Trophoblast cell (in vitro differentiated cells and primary cell): Measurements from ENCODE around the gene MAP4K4.
A peak's percentile ranks its signal among the peaks of the same experiment; 100 is the strongest.

Source experiments
- DNase-seq, 2 donors: peaks; one replicate each; pipeline ENCODE4 v3.0.0-alpha.2; 2016
- H2AFZ ChIP-seq: 2 replicates; pipeline ENCODE4 v1.6.1; 2013; ENCODE audit warnings: low read length, moderate library complexity, mild to moderate bottlenecking; ENCODE audit not compliant: insufficient read depth, poor library complexity
- H2AK5ac ChIP-seq: 2 replicates; pipeline ENCODE4 v1.6.1; 2013; ENCODE audit warnings: mild to moderate bottlenecking, low read length
- H2BK120ac ChIP-seq: 2 replicates; pipeline ENCODE4 v1.6.1; 2013; ENCODE audit warnings: low read length, mild to moderate bottlenecking, moderate library complexity; ENCODE audit not compliant: insufficient read depth, poor library complexity
- H2BK12ac ChIP-seq: 2 replicates; pipeline ENCODE4 v1.6.1; 2013; ENCODE audit warnings: mild to moderate bottlenecking, low read length, moderate library complexity
- H2BK5ac ChIP-seq: 2 replicates; pipeline ENCODE4 v1.6.1; 2013; ENCODE audit warnings: low read length, low read depth, moderate library complexity, mild to moderate bottlenecking; ENCODE audit not compliant: poor library complexity
- H3K14ac ChIP-seq: 2 replicates; pipeline ENCODE4 v1.6.1; 2013; ENCODE audit warnings: mild to moderate bottlenecking, low read length
- H3K18ac ChIP-seq: 2 replicates; pipeline ENCODE4 v1.6.1; 2013; ENCODE audit warnings: mild to moderate bottlenecking, low read length
- H3K23ac ChIP-seq: 2 replicates; pipeline ENCODE4 v1.6.1; 2013; ENCODE audit warnings: low read length
- H3K27ac ChIP-seq: 2 replicates; pipeline ENCODE4 v1.5.1; 2013; ENCODE audit warnings: low read depth, mild to moderate bottlenecking, inconsistent platforms, low read length, moderate library complexity
- H3K27me3 ChIP-seq: 2 replicates; pipeline ENCODE4 v1.6.1; 2013; ENCODE audit warnings: inconsistent platforms, mild to moderate bottlenecking, low read length, moderate library complexity; ENCODE audit not compliant: insufficient read depth
- H3K36me3 ChIP-seq, 2 experiments: 1 replicate in 1 of 2; 2 replicates in 1 of 2; pipeline ENCODE4 v1.6.1; 2013; ENCODE audit warnings: low read length in 2 of 2, mild to moderate bottlenecking in 2 of 2, moderate library complexity in 1 of 2; ENCODE audit not compliant: insufficient read depth in 2 of 2, control insufficient read depth in 1 of 2
- H3K4ac ChIP-seq: 2 replicates; pipeline ENCODE4 v1.6.1; 2013; ENCODE audit warnings: low read depth, mild to moderate bottlenecking, low read length, moderate library complexity
- H3K4me1 ChIP-seq, 2 experiments: 1 replicate in 1 of 2; 2 replicates in 1 of 2; pipeline ENCODE4 v1.6.1; 2013; ENCODE audit warnings: low read length in 2 of 2, mild to moderate bottlenecking in 2 of 2, moderate library complexity in 1 of 2; ENCODE audit not compliant: insufficient read depth in 2 of 2, control insufficient read depth in 1 of 2
- H3K4me2 ChIP-seq: 2 replicates; pipeline ENCODE4 v1.6.1; 2013; ENCODE audit warnings: inconsistent platforms, mild to moderate bottlenecking, low read length, moderate library complexity
- H3K4me3 ChIP-seq: 2 replicates; pipeline ENCODE4 v1.5.1; 2013; ENCODE audit warnings: mild to moderate bottlenecking, low read depth, low read length, inconsistent platforms
- H3K79me1 ChIP-seq: one replicate; pipeline ENCODE4 v1.6.1; 2013; ENCODE audit warnings: low read length
- H3K79me2 ChIP-seq: 2 replicates; pipeline ENCODE4 v1.6.1; 2013; ENCODE audit warnings: low read length, mild to moderate bottlenecking; ENCODE audit not compliant: control insufficient read depth, insufficient read depth, poor library complexity
- H3K9ac ChIP-seq: 2 replicates; pipeline ENCODE4 v1.6.1; 2013; ENCODE audit warnings: mild to moderate bottlenecking, low read length
- H3K9me3 ChIP-seq: 2 replicates; pipeline ENCODE4 v1.6.1; 2013; ENCODE audit warnings: low read depth, mild to moderate bottlenecking, control low read depth, inconsistent platforms, low read length; ENCODE audit not compliant: insufficient read depth
- H4K12ac ChIP-seq: 2 replicates; pipeline ENCODE4 v1.6.1; 2013; ENCODE audit warnings: low read depth, mild to moderate bottlenecking, low read length, moderate library complexity
- H4K8ac ChIP-seq: 2 replicates; pipeline ENCODE4 v1.6.1; 2013; ENCODE audit warnings: low read depth, mild to moderate bottlenecking, low read length, moderate library complexity
- H4K91ac ChIP-seq: one replicate; pipeline ENCODE4 v1.6.1; 2013; ENCODE audit warnings: low read depth, mild to moderate bottlenecking, low read length, moderate library complexity
- WGBS: extraction: QIAGEN DNeasy Blood & Tissue Kit; methylation state at CpG from one replicate; pipeline ENCODE4 v1.1.7; 2013; ENCODE audit warnings: missing lambda C conversion rate; ENCODE audit not compliant: insufficient read length, insufficient coverage; ENCODE audit errors: extremely low coverage; 5-methylcytosine and 5-hydroxymethylcytosine counted together

Gene MAP4K4

DNA sequence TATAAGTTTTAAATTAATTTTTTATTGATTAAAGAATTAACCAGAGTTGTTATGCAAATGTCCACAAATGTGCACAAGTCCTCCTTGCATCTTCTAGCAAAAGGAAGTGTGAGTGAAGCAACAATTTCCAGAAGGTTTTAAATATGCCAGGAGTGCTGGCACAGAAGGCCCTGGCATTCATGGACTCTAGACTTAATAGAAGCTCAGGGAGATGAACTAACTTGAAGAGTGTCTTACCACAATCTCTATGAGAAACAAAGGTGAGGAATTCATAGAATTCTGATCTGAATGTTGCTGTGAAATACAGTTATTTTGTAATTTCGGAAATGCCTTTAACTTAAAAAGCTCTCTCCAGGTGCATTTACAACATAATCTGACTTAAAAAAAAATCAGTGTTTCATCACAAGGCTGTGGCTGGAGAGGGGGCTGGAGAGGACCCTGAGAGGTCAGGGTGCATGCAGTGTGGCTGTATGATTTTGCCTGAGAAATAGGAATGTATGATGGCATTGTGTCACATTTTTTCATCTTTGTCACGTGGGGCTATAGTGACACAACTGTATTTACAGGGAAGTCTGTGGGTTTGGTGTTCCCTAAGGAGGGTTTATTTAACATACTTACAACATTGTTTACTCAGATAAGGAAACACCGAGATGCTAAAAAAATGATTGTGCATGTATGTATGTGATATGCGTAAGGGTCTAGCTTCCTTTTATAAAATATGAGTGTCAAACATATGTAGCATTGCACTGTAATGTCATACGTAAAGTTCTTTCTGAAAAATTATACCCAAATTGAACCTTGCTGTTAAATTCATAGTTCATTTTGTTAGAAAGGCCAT is 66.2 kb downstream of the MAP4K4 start:
- no peak overlapping the region for H3K4me3 ChIP-seq
- H3K4ac ChIP-seq, result peak overlapping the region; percentile 84
- H3K27ac ChIP-seq, result no peak overlapping the region
- peak overlapping the region; percentile 58 for H2AK5ac ChIP-seq
- no peak overlapping the region for H4K91ac ChIP-seq
- peaks cover 12% of the 10 kb centered on the region for H3K79me1 ChIP-seq
- no peak overlapping the region for H2BK5ac ChIP-seq
- H3K9ac ChIP-seq, result no peak overlapping the region
- H3K9me3 ChIP-seq, result peaks cover 2% of the 10 kb centered on the region
- no CpG with 5 or more reads among the region's 5 CpGs for WGBS
- H3K23ac ChIP-seq, result no peak overlapping the region
- H2AFZ ChIP-seq, result no peak overlapping the region
- peak; percentile 68 to 97 for DNase-seq
- no peak overlapping the region for H2BK120ac ChIP-seq
- H3K14ac ChIP-seq, result no peak overlapping the region
- no peaks in the 10 kb centered on the region for H3K27me3 ChIP-seq
- no peaks in the 10 kb centered on the region for H3K36me3 ChIP-seq
- peaks cover 18 to 30% of the 10 kb centered on the region in 2 experiments for H3K4me1 ChIP-seq
- peaks cover 10% of the 10 kb centered on the region for H3K79me2 ChIP-seq
- no peak overlapping the region for H4K8ac ChIP-seq
- H3K4me2 ChIP-seq, result no peak overlapping the region
- H2BK12ac ChIP-seq, result no peak overlapping the region
- no peak overlapping the region for H3K18ac ChIP-seq
- H4K12ac ChIP-seq, result no peak overlapping the region

DNA sequence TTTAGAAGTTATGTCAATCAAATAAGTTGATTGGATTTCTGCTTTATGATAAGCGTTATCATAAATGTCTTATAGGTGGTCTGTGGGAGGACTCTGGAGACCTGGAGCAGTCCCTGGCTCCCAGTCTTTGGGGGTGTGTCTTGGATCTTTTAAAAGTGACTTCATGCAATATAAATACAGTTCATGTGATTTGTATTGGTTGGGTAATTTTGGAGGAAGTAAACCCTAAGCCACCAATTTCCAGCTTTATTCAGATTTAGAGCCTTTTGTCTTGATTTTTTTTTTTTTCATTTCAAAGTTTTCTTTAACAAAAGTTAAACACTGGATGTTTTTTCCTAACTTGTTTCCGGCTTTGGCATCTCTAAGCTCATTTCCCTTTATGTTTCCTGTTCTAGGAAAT is 68.8 kb downstream of the MAP4K4 start:
- Histone ChIP-seq H3K27ac (peak overlapping the region; percentile 50), H3K36me3 (no peaks in the 10 kb centered on the region), H3K23ac (no peak overlapping the region), H3K4me3 (no peak overlapping the region), H3K4me1 (peaks cover 23 to 33% of the 10 kb centered on the region in 2 experiments), H3K4ac (peak overlapping the region; percentile 50), H3K18ac (no peak overlapping the region), H4K12ac (no peak overlapping the region), H3K9me3 (no peaks in the 10 kb centered on the region), H2BK5ac (no peak overlapping the region), H4K91ac (peak overlapping the region; percentile 11), H3K79me2 (peaks cover 11% of the 10 kb centered on the region), H3K14ac (no peak overlapping the region), H4K8ac (no peak overlapping the region), H3K79me1 (peaks cover 10% of the 10 kb centered on the region), H3K4me2 (no peak overlapping the region), H2AK5ac (no peak overlapping the region), H3K27me3 (no peaks in the 10 kb centered on the region), H2AFZ (no peak overlapping the region), H2BK12ac (no peak overlapping the region), H3K9ac (no peak overlapping the region), H2BK120ac (no peak overlapping the region)
- no peak for DNase-seq
- WGBS, result no CpG with 5 or more reads among the region's 2 CpGs

DNA sequence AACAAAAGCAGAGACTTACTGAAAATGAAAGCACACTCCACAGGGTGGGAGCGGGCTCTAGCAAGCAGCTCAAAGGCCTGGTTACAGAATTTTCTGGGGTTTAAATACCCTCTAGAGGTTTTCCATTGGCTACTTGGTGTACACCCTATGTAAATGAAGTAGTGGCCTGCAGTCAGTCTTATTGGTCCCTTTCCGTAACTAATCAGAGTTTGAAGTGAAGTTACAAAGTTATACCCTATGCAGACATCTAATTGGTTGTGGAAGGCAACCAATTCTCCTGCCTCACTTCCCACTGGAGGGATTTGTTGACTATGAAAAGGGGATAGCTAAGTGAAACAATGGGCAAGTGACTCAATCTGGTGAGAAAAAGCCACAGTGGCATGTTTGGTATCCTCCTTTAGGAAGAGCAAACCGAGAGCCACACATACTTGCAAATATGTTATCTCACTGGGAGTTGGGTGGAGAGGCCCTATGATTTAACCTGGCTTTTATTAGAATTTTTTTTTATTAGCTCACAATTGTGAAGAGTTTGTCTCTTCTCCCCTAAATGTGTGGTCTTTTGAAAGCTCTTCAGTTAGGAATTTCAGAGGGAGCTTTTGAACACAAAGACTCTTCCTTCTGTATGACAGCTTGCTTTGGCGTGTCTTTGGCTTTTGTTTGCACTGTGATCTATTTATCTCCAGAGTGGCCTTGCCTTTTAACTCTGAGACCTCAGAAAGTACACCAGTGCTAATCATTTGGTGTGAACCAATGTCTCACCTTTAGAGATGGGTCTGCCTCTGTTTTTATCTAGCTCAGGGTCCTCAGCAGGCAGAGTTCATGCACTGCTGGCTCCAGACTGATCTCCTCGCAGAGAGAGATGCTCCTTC is 69.6 kb downstream of the MAP4K4 start:
- Histone ChIP-seq H3K4me2 (no peak overlapping the region), H3K23ac (no peak overlapping the region), H3K4ac (peak overlapping the region; percentile 58), H3K79me2 (peaks cover 14% of the 10 kb centered on the region), H2BK120ac (peak overlapping the region; percentile 6), H3K27me3 (no peaks in the 10 kb centered on the region), H4K12ac (no peak overlapping the region), H4K8ac (no peak overlapping the region), H3K9me3 (no peaks in the 10 kb centered on the region), H2AFZ (no peak overlapping the region), H3K4me3 (no peak overlapping the region), H3K79me1 (peaks cover 7% of the 10 kb centered on the region), H3K4me1 (peaks cover 20 to 29% of the 10 kb centered on the region in 2 experiments), H4K91ac (no peak overlapping the region), H3K36me3 (no peaks in the 10 kb centered on the region), H2BK5ac (no peak overlapping the region), H3K27ac (peak overlapping the region; percentile 70), H3K18ac (no peak overlapping the region), H2BK12ac (no peak overlapping the region), H3K9ac (no peak overlapping the region), H3K14ac (no peak overlapping the region), H2AK5ac (no peak overlapping the region)
- no CpG with 5 or more reads among the region's 5 CpGs for WGBS
- peak; percentile 53 to 79 for DNase-seq

DNA sequence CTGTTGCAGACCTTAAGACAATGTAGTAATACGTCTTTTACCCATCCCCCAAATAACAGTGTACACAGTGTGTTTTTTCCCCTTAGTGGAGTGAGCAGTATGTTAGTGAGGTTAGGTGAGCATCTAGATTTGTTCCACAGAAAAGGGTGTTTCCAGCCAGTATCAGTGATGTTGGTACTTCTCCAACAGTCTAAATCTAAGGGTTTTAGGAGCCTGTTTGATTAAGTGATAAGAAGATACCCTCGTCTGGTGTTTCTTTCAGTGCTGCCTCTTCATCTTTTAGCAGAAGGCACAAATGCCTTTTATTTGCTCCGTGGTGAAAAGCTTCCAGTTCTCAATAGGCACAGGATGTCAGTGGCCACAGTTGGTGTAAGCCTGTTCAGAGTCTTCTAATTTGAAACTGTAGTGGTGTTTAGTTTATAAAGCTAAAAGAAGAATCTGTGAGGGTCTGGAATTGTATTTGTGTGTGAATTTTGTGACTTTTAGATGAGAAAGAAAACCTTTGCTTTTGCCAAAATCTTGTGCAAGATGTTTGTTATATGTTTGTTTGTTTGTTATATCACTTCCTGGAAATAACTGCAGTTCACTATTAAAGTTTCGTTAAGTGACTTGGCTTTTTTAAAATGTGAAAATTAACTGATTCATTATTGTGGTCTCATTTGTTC is 71.2 kb downstream of the MAP4K4 start:
- peaks cover 13 to 25% of the 10 kb centered on the region in 2 experiments for H3K4me1 ChIP-seq
- H3K79me2 ChIP-seq, result peaks cover 16% of the 10 kb centered on the region
- no peak overlapping the region for H2AK5ac ChIP-seq
- H3K23ac ChIP-seq, result no peak overlapping the region
- H3K14ac ChIP-seq, result no peak overlapping the region
- H2BK120ac ChIP-seq, result no peak overlapping the region
- no peaks in the 10 kb centered on the region for H3K9me3 ChIP-seq
- H3K4ac ChIP-seq, result peak overlapping the region; percentile 59
- H4K91ac ChIP-seq, result no peak overlapping the region
- no peak overlapping the region for H3K27ac ChIP-seq
- WGBS, result no CpG with 5 or more reads among the region's 4 CpGs
- no peak overlapping the region for H3K4me3 ChIP-seq
- no peak for DNase-seq
- no peak overlapping the region for H3K4me2 ChIP-seq
- H2BK5ac ChIP-seq, result no peak overlapping the region
- no peak overlapping the region for H2AFZ ChIP-seq
- no peak overlapping the region for H3K9ac ChIP-seq
- no peak overlapping the region for H4K12ac ChIP-seq
- no peak overlapping the region for H2BK12ac ChIP-seq
- no peak overlapping the region for H3K18ac ChIP-seq
- H3K27me3 ChIP-seq, result no peaks in the 10 kb centered on the region
- no peaks in the 10 kb centered on the region for H3K36me3 ChIP-seq
- H3K79me1 ChIP-seq, result peaks cover 2% of the 10 kb centered on the region
- H4K8ac ChIP-seq, result no peak overlapping the region
